ENCODE data around the gene OIP5.
A peak's percentile ranks its signal among the peaks of the same experiment; 100 is the strongest.

DNA sequence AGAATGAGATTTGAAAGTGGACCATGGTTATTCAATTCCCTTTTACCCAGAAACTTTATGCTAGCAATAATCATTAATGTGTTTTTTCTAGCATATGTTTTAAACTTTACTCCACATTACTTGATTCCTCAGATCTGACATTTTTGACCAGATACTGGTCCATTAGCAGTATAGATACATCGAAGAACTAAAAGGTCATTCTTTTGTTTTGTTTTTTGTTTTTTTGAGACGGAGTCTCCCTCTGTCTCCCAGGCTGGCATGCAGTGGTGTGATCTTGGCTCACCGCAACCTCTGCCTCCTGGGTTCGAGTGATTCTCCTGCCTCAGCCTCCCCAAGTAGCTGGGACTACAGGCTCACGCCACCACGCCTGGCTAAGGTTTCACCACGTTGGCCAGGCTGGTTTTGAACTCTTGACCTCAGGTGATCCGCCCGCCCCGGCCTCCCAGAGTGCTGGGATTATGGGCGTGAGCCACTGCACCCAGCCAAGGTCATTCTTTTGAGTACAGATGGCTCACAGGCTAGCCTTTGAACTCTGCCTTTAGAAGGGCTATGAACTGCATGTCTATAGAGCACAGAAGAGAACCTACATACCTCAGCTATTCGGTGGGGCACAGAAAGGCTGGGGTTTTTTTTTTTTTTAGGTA lies 72.7 kb downstream of the OIP5 start:
- TF ChIP-seq FOXP1 (IDR thresholded peaks at IDR 0.05) (no peak; the same call in 1 of the 2 replicates), FOXP1 (CRISPR knock-in tag; IDR thresholded peaks at IDR 0.05) (peak; percentile 67), POLR2AphosphoS5 (IDR thresholded peaks at IDR 0.05; ENCODE audit: low read depth, low read length) (no peak), ERF (CRISPR knock-in tag; IDR thresholded peaks at IDR 0.05) (peak; percentile 76), EZH2 (conservative IDR thresholded peaks at IDR 0.05; ENCODE audit: low read depth, low read length) (no peak), ZBTB38 (CRISPR knock-in tag; IDR thresholded peaks at IDR 0.05) (peak; percentile 84), GABPA (IDR thresholded peaks at IDR 0.05; ENCODE audit: low read depth, low read length) (no peak), GABPA (CRISPR knock-in tag; IDR thresholded peaks at IDR 0.05; ENCODE audit: low read depth) (peak; percentile 27; the same call in 1 of the 2 replicates), SMC3 (IDR thresholded peaks at IDR 0.05; ENCODE audit: low read length) (no peak)
- TF ChIP-seq, protein P1, sequence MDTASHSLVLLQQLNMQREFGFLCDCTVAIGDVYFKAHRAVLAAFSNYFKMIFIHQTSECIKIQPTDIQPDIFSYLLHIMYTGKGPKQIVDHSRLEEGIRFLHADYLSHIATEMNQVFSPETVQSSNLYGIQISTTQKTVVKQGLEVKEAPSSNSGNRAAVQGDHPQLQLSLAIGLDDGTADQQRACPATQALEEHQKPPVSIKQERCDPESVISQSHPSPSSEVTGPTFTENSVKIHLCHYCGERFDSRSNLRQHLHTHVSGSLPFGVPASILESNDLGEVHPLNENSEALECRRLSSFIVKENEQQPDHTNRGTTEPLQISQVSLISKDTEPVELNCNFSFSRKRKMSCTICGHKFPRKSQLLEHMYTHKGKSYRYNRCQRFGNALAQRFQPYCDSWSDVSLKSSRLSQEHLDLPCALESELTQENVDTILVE (CRISPR knock-in tag; IDR thresholded peaks at IDR 0.05), result no peak
- TF ChIP-seq, protein P2, sequence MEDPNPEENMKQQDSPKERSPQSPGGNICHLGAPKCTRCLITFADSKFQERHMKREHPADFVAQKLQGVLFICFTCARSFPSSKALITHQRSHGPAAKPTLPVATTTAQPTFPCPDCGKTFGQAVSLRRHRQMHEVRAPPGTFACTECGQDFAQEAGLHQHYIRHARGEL (CRISPR knock-in tag; IDR thresholded peaks at IDR 0.05), result no peak
- TF ChIP-seq, protein P3, sequence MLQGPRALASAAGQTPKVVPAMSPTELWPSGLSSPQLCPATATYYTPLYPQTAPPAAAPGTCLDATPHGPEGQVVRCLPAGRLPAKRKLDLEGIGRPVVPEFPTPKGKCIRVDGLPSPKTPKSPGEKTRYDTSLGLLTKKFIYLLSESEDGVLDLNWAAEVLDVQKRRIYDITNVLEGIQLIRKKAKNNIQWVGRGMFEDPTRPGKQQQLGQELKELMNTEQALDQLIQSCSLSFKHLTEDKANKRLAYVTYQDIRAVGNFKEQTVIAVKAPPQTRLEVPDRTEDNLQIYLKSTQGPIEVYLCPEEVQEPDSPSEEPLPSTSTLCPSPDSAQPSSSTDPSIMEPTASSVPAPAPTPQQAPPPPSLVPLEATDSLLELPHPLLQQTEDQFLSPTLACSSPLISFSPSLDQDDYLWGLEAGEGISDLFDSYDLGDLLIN (CRISPR knock-in tag; IDR thresholded peaks at IDR 0.05; ENCODE audit: borderline replicate concordance), result no peak
